ENCODE measurements around the gene CD55.

DNA sequence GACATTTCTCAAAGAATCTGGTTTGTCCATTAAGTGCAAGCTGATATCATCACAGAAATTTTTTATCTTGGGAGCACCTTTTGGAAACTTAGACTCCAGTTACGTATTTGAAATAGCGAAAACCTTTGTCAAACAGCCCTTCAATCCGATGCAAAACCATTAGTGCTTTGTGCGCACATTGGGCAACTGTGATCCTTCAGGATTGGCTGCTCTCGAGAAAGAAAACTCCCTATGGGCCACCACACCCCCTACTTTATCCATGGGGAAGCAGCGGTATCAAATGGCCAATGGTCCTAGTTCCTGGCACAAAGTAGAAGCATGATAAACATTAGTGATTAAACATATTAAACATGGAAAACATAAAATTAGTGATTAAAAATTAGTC lies 16.0 kb upstream of the CD55 start:
- TF ChIP-seq, protein P1, sequence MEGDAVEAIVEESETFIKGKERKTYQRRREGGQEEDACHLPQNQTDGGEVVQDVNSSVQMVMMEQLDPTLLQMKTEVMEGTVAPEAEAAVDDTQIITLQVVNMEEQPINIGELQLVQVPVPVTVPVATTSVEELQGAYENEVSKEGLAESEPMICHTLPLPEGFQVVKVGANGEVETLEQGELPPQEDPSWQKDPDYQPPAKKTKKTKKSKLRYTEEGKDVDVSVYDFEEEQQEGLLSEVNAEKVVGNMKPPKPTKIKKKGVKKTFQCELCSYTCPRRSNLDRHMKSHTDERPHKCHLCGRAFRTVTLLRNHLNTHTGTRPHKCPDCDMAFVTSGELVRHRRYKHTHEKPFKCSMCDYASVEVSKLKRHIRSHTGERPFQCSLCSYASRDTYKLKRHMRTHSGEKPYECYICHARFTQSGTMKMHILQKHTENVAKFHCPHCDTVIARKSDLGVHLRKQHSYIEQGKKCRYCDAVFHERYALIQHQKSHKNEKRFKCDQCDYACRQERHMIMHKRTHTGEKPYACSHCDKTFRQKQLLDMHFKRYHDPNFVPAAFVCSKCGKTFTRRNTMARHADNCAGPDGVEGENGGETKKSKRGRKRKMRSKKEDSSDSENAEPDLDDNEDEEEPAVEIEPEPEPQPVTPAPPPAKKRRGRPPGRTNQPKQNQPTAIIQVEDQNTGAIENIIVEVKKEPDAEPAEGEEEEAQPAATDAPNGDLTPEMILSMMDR (IDR thresholded peaks at IDR 0.05; ENCODE audit: low read length) = no peak
- TF ChIP-seq EZH2phosphoT487 (IDR thresholded peaks at IDR 0.05; ENCODE audit: low read length) (no peak), EZH2 (optimal IDR thresholded peaks at IDR 0.05; ENCODE audit: low read depth, low read length) (no peak)
